PFSK-1 (cell line): ENCODE data around the gene DTYMK.

Experiments used
- FOXP2 ChIP-seq: optimal IDR thresholded peaks from 2 replicates; pipeline ENCODE3; 2011; ENCODE audit warnings: borderline replicate concordance, control low read depth, inconsistent platforms; ENCODE audit not compliant: insufficient read depth; ENCODE audit errors: extremely low read length, extremely low read depth
- POLR2AphosphoS5 ChIP-seq: IDR thresholded peaks from 2 replicates; pipeline ENCODE4 v1.6.1; 2012; ENCODE audit warnings: low read depth, mild to moderate bottlenecking, control low read depth, low read length, moderate library complexity
- SIN3A ChIP-seq: IDR thresholded peaks from 2 replicates; pipeline ENCODE4 v1.6.1; 2012; ENCODE audit warnings: mild to moderate bottlenecking, low read length, moderate library complexity, borderline replicate concordance; ENCODE audit not compliant: insufficient read depth
- TAF1 ChIP-seq: IDR thresholded peaks from 2 replicates; pipeline ENCODE4 v1.6.1; 2012; ENCODE audit warnings: low read length, control low read depth, borderline replicate concordance; ENCODE audit not compliant: insufficient read depth
- TF ChIP-seq, protein P1 (sequence below), 2 experiments: IDR thresholded peaks; 2 replicates each; pipeline versions ENCODE4 v1.6.1 to v1.8.0; 2011 to 2012; ENCODE audit warnings: low read depth in 2 of 2, low read length in 2 of 2, control low read depth in 1 of 2, inconsistent platforms in 1 of 2, mild to moderate bottlenecking in 1 of 2, moderate library complexity in 1 of 2; ENCODE audit not compliant: insufficient read depth in 1 of 2

Gene DTYMK

DNA sequence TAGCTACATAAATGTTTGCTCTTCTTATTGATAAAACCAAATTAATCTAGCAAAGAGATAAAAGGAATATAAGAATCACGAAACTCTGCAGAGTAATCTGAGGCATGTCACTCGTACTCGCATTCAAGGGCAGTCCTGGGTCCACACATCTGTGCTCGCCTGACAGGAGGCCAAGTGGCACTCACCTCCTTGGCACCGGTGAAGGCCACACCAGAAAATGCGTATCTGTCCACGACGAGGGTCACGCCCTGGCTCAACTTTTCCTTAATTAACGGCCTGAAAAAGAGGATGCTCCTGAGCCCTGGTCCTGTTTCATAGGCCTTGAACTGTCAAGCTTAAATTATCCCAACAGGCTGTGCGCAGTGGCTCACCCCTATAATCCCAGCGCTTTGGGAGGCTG lies 6.6 kb downstream of the DTYMK start:
- no peak for TF ChIP-seq TAF1
- no peak for TF ChIP-seq POLR2AphosphoS5
- no peak for TF ChIP-seq FOXP2
- TF ChIP-seq SIN3A: no peak
- TF ChIP-seq, protein P1, sequence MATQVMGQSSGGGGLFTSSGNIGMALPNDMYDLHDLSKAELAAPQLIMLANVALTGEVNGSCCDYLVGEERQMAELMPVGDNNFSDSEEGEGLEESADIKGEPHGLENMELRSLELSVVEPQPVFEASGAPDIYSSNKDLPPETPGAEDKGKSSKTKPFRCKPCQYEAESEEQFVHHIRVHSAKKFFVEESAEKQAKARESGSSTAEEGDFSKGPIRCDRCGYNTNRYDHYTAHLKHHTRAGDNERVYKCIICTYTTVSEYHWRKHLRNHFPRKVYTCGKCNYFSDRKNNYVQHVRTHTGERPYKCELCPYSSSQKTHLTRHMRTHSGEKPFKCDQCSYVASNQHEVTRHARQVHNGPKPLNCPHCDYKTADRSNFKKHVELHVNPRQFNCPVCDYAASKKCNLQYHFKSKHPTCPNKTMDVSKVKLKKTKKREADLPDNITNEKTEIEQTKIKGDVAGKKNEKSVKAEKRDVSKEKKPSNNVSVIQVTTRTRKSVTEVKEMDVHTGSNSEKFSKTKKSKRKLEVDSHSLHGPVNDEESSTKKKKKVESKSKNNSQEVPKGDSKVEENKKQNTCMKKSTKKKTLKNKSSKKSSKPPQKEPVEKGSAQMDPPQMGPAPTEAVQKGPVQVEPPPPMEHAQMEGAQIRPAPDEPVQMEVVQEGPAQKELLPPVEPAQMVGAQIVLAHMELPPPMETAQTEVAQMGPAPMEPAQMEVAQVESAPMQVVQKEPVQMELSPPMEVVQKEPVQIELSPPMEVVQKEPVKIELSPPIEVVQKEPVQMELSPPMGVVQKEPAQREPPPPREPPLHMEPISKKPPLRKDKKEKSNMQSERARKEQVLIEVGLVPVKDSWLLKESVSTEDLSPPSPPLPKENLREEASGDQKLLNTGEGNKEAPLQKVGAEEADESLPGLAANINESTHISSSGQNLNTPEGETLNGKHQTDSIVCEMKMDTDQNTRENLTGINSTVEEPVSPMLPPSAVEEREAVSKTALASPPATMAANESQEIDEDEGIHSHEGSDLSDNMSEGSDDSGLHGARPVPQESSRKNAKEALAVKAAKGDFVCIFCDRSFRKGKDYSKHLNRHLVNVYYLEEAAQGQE (IDR thresholded peaks at IDR 0.05; ENCODE audit: insufficient read depth in 1 of 2, low read depth in 2 of 2, low read length in 2 of 2): no peak

DNA sequence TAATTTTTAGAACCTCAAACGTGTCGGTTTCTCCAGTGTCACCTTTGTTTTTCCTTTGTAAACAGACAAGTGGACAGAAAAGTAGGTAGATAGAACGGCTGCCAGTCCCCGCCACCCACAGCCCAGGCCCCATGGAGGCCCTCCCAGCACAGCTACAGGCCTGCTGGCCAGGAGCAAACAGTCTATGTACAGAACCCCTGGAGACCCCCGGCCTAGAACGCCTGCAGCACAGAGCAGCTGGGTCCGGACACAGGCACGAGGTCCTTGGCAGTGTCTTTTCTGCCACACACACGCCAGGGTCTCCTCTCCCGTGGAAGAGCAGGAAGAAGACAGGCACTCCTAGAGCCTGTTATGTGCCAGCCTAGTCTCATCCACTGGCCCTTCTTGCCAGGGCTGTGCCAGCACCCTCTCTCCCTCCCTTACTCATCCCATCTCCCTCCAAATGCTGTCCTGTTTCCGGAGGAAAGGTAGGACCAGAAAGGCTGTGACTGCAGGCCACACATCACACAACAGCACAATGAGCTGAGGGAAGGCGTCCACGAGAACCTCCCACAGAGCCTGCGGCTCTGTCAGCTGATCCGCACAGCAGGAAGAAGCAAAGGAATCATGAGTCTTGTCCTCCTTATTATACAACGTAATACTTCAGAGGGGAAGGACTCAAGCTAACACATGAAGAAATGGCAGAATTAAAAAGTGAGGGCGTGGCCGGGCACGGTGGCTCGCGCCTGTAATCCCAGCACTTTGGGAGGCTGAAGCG lies 7.7 kb downstream of the DTYMK start:
- TF ChIP-seq, protein P1 (IDR thresholded peaks at IDR 0.05; ENCODE audit: insufficient read depth in 1 of 2, low read depth in 2 of 2, low read length in 2 of 2): no peak
- no peak for TF ChIP-seq TAF1
- TF ChIP-seq POLR2AphosphoS5: no peak
- TF ChIP-seq SIN3A: no peak
- TF ChIP-seq FOXP2: no peak

DNA sequence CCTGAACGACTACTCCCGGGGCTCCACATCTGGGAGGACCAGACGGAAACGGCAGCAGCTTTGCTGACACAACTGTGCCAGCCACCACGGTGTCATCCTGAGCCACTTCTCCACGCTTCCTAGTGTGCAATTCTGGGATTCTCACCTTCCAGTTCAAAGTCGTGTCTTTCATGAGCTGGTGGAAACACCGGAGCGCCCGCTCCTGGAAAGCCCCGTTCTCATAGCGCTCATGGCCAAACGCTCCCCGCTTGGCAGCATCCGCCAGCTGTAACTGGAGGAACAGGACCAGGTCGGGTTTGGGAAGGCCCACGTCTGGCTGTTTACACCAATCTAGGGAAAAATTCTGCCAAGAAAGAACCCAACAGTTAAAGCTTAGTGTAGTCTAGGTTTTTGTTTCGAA lies 8.3 kb downstream of the DTYMK start:
- TF ChIP-seq SIN3A (no peak), FOXP2 (no peak), TAF1 (no peak), POLR2AphosphoS5 (no peak)
- TF ChIP-seq, protein P1 (IDR thresholded peaks at IDR 0.05; ENCODE audit: insufficient read depth in 1 of 2, low read depth in 2 of 2, low read length in 2 of 2): no peak

DNA sequence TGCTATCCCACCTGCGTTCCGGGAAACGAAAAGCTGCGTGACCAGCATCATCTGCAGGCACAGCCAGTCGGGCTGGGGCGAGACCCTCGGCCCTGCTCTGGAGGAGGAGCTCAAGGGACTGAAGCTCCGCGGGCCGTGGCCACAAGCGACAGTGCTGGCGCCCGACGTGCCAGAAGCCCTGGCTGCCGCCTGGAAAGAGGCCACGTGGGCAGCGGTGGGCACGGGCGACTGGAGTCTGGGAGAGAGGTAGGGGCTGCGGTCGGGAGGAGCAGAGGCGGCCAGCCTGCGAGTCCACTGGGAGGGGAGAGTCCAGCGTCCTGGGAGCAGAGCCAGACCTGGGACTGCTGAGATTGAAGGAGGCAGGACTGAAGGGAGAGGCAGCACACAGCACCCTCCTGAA lies 9.2 kb downstream of the DTYMK start:
- TF ChIP-seq POLR2AphosphoS5 (no peak), TAF1 (no peak), SIN3A (no peak), FOXP2 (no peak)
- TF ChIP-seq, protein P1 (IDR thresholded peaks at IDR 0.05; ENCODE audit: insufficient read depth in 1 of 2, low read depth in 2 of 2, low read length in 2 of 2): no peak

DNA sequence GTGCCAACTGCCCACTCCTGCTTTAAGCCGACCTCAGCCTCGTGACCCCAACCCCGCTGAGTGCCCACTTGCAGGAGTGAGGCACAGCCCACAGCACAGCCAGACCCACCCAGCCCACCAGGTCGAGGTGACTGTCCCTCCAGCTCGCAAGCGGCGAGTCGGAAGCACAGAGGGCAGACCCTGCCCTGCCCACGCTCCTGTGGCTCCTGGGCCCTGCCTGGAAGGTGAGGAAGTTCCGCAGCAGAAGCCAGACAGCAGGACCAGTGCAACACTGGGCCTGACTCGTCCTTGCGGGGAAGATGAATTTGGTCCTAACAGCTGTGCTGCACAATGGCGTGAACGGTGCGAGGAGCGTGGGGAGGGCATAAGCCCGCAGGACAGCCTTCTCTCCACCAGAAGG lies 9.9 kb downstream of the DTYMK start:
- TF ChIP-seq FOXP2: no peak
- no peak for TF ChIP-seq SIN3A
- no peak for TF ChIP-seq POLR2AphosphoS5
